Epithelial cell of proximal tubule (primary cell): ENCODE measurements around the gene HOXD9. TPM values are rescaled to one million over a fixed set of nuclear protein-coding genes. Genes with fewer than 3 reads are reported as not detected.

Experiments
- DNase-seq: peaks from one replicate; pipeline ENCODE4 v3.0.0-alpha.2; 2011; ENCODE audit warnings: low read depth
- H3K4me3 ChIP-seq: 2 replicates; pipeline ENCODE4 v1.5.1; 2011; ENCODE audit warnings: low read depth, mild to moderate bottlenecking, low read length
- CTCF ChIP-seq: conservative IDR thresholded peaks from 2 replicates; pipeline ENCODE4 v1.5.1; 2012; ENCODE audit warnings: low read depth, mild to moderate bottlenecking, low read length
- total RNA-seq: library from RNA; depleted of rRNA; stranded (reverse); fragments of >200 nt; gene quantifications from 2 replicates; pipeline ENCODE4 v1.2.3, GENCODE V29; 2015

Gene HOXD9
- total RNA-seq, 1 donor from 2014 or later: 11.5 TPM

DNA sequence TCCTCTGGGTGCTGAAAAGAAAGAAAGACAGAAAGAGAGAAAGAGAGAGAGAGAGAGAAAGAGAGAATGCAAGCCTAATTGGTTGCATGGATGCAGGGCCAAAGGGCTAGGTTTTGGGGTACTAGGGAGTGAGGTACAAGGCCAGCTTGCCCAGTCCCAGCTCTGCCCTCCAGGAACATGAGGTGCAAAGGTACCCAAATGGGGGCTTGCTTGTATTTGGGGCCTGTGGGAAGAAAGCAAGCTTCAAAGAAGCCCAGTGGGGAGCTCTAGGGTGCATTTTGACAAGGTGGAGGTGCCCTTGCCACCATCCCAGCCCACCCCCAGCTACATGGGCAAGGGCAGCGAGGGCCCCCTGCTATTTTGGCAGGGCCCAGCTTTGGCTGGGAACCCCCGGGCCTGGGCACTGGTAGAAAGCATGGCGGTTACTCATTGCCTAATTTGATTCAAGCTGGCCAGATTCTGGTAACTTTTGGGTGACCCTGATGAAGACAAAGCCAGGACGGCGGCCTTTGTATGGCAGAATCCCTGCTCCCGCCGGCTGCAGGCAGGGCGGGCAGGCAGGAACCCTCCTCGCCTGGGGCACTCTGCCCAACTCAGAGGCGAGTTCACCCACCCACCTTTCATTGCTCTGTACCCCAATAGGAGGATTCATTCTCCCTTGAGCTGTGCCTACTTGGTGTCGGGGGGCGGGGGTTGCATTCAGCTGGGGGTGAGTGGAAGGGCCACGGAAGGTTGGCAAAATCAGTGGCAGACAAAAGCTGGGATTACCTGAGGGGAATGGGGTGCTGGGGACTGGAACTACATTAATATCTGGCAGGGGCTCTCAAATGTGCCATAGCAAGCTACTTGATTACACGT lies 28.3 kb downstream of the HOXD9 start:
- TF ChIP-seq CTCF: no peak
- H3K4me3 ChIP-seq: peak overlapping the region; percentile 70
- DNase-seq: no peak

GRCh38 chr2:176151442-176152287 lies 29.1 kb downstream of the HOXD9 start, which contains the start of gene HOXD4:
HOXD4 (plus strand) TSS chr2:176151550; CDS start chr2:176151634, 84 bp downstream.
- peak within 1 kb of the TSS; percentile 70 for H3K4me3 ChIP-seq
- no peak for TF ChIP-seq CTCF
- no peak for DNase-seq

GRCh38 chr2:176152350-176153181 lies 30.0 kb downstream of the HOXD9 start:
- peak overlapping the region; percentile 70 for H3K4me3 ChIP-seq
- no peak for TF ChIP-seq CTCF
- no peak for DNase-seq

DNA sequence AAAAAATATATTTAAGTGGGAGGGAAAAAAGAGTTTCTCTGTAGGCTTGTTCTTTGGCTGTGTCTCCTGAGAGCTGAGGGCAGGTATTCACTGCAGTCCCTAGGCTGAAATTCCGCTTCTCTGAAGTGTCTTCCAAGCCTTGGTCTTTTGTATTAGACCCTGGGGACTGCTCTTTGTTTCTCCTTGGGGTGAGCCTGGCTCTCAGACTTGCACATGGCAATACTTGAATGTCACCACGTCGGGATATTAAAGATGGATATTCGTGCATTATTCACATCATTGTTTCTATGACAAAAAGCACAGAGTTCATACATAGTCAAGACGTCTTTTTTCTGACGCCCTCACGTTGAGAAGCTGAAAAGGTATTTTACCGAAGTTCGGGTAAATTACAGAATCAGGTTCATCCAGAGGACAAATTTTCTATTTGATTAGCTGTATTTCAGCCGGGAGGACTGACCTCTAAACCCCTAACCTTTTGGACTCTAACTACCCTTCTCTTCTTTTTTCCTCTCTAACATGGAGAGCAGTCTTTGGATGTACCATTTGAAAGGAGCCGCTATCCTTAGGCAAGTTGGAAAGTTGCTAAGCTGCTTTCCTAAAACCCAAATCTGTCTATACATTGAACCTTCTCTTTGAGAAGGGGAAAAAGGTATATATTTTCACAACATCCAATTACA lies 32.2 kb downstream of the HOXD9 start:
- peak overlapping the region; percentile 70 for H3K4me3 ChIP-seq
- no peak for TF ChIP-seq CTCF
- no peak for DNase-seq

DNA sequence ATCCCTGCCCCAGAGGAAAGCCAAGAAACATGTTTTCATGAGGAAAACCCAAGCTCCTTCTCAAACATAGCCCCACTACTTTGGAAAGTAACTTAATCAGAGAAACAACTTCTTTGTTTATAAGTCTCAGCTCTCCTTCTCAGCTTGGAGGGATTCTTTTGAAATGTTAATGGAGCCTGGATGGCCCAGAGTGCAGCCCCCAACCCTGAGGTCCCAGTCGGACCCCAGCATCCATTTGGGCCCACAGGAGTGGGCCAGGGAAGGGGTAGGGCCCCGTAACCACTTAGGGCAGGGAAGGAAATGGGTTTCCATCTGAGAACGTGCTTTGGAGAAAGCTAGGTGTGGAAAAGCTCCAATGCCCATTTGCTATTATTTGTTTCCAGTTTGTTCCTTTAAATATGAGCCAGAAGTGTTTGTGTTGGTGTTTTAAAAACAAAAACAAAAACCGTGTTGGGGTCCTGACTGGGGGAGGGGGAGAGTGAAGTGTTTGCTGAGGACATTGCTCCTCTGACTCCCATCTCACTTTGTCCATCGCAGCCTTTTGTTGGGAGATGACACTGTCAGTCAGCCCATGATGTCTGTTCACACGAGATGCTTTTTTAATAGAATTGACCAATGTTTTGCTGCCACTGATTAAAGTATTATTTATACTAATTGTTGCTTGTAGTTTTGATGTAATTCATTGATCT lies 33.0 kb downstream of the HOXD9 start:
- TF ChIP-seq CTCF: no peak
- H3K4me3 ChIP-seq: peak overlapping the region; percentile 70
- DNase-seq: no peak
